ENCODE measurements around the gene XPNPEP1.
"Not testable (repeated sequence)": the region's sequence is repeated elsewhere in the genome, so short reads cannot be mapped to it uniquely, and the experiment has no call there.

The XPNPEP1 gene

DNA sequence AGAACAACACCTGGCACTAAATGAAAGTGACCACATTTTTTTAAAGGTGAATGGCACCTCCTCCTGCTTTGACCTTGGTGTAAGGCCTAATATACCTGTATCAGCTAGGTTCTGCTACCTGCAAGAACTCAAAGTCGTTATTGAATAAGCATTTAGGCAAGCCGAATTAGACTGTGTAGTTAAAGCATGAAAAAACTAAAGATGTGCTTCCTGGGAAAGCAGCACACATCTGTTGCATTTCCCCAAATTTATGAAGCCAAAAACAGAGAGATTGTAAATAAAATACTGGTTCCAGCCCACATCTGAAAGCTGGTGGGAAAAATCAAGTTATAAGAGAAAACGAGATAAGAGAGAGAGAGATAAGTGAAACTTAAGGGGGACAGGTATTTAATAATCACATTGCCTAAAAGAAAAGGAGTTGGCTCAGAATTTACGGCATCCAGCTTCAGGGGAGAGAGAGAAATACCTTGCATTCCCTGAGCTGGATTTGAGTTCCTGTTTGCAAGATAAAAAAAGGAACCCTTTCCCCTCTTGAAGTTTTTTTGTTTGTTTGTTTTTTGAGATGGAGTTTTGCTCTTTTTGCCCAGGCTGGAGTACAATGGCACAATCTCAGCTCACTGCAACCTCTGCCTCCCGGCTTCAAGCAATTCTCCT is 1.8 kb upstream of the XPNPEP1 start:
- no peak for DNase-seq (ENCODE audit: low read depth in 4 of 4, low spot score in 1 of 4)

DNA sequence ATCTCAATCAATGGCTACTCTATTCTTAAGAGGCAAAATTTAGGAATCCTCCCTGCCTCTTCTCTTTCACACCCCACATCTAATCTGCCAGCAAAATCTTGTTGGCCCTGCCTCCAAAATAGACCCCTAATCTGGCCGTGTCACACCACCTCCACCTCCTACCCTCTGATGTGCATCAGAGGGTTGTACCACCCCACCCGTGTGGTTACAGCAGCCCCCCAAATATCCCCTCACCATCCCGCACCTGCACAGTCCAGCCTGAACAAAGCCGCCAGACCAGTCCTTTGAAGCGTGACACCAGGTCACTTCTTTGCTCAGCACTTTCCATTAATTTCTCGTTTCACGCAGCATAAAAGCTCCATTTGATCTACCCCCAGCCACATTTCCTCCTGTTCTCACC is 776 bp upstream of the XPNPEP1 start:
- DNase-seq (ENCODE audit: low read depth in 4 of 4, low spot score in 1 of 4), result no peak

- DNase-seq (ENCODE audit: low read depth in 4 of 4, low spot score in 1 of 4), result no peak
Observed at GRCh38 chr10:109922358-109922975, 844 bp downstream of the XPNPEP1 start.

DNA sequence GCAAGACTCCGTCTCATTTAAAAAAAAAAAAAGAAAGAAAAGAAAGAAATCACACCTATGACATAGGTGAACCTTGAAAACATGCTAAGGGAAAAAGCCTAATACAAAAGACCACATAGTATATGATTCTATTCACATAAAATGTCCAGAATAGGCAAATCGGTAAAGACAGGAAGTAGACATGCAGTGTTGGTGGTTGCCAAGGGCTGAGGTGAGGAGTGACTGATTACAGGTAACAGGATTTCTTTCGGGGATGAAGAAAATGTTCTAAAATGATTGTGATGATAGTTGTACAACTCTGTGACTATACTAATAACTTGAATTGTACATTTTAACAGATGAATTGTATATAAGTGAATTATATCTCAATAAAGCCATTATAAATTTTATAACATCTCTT is 3.3 kb downstream of the XPNPEP1 start:
- no peak for DNase-seq (ENCODE audit: low read depth in 4 of 4, low spot score in 1 of 4)

GRCh38 chr10:109919220-109919619 is 4.1 kb downstream of the XPNPEP1 start:
- DNase-seq (ENCODE audit: low read depth in 4 of 4, low spot score in 1 of 4), result no peak

GRCh38 chr10:109918707-109919106 is 4.6 kb downstream of the XPNPEP1 start:
- DNase-seq (ENCODE audit: low read depth in 4 of 4, low spot score in 1 of 4), result not testable (repeated sequence)

DNA sequence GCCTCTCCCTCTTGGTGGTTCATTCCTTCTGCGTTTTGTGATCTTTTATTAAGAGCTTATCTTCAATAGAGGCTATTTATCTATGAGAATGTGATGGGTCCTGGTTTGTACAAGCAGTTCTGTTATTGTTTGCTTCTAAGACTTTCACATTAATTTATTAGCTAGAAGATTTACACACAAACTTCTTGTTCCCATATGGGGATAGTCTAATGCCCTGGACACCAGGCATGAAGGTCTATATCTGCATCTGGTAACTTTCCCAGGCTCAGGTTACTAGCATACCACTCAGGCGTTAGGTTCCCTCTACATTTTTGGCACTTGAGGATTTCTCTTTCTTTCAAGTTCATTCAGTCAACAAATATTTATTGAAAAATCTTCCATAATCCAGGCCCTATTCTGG is 7.7 kb downstream of the XPNPEP1 start:
- no peak for DNase-seq (ENCODE audit: low read depth in 4 of 4, low spot score in 1 of 4)

DNA sequence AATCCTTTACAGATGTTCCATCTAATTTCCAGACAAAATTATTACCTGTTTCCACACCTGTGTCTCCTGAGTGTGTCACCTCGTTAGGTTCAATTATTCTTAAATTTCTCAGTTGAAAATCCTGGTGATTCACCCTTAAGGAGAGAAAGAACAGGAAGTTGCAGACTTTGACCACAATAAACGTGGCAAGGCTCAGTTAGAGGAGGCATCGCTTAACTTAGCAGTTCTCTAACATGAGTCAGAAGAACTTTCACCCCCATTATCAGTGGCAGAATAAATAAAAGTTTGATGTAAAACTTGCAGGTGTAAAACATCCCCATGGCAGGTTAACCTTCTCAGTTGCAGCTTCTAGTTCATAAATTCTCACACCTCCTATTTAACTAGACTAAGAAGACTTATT is 8.3 kb downstream of the XPNPEP1 start:
- DNase-seq (ENCODE audit: low read depth in 4 of 4, low spot score in 1 of 4), result peak in 1 of 4 experiments; percentile 14

GRCh38 chr10:109913306-109913892 is 9.9 kb downstream of the XPNPEP1 start:
- no peak for DNase-seq (ENCODE audit: low read depth in 4 of 4, low spot score in 1 of 4)

GRCh38 chr10:109912335-109913281 is 10.7 kb downstream of the XPNPEP1 start:
- DNase-seq (ENCODE audit: low read depth in 4 of 4, low spot score in 1 of 4), result no peak

DNA sequence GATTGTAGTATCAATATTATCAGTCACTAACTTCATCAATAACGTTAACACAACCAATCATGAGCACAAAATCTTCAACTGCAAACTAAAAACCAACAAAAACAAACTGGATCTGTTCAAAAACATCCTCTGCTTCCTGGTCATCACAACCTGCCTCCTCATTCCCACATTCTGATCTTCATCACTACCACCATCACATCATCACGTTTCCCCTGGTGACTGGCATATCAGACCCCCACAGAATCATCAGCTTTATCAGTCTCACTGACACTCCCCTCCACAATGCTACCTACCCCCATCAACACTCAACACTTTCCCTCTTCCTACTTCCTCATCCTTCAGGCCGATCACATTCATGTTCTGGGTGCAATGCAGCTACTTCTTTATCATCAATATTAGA is 11.4 kb downstream of the XPNPEP1 start:
- no peak for DNase-seq (ENCODE audit: low read depth in 4 of 4, low spot score in 1 of 4)

DNA sequence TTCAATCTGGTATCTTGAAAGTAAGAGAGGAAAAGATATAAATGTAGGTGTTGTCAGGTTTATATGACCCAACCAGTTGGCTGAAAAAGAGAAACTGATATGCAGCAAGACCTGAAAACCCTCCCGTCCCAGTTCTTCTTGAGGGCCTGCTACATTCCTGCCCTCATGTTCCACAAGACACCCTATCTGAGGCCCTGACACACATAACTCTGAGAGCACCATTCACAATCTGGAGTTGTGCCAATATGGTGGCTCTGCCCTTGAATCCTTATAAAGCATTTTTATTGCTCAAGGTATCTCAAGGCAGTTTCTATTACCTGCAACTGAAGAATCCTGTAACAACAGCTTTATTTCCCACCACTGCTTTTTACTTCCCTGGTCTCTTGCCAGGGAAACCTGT is 17.0 kb downstream of the XPNPEP1 start:
- DNase-seq (ENCODE audit: low read depth in 4 of 4, low spot score in 1 of 4), result no peak

- no peak for DNase-seq (ENCODE audit: low read depth in 4 of 4, low spot score in 1 of 4)
Observed at GRCh38 chr10:109904397-109904796, 18.9 kb downstream of the XPNPEP1 start.

DNA sequence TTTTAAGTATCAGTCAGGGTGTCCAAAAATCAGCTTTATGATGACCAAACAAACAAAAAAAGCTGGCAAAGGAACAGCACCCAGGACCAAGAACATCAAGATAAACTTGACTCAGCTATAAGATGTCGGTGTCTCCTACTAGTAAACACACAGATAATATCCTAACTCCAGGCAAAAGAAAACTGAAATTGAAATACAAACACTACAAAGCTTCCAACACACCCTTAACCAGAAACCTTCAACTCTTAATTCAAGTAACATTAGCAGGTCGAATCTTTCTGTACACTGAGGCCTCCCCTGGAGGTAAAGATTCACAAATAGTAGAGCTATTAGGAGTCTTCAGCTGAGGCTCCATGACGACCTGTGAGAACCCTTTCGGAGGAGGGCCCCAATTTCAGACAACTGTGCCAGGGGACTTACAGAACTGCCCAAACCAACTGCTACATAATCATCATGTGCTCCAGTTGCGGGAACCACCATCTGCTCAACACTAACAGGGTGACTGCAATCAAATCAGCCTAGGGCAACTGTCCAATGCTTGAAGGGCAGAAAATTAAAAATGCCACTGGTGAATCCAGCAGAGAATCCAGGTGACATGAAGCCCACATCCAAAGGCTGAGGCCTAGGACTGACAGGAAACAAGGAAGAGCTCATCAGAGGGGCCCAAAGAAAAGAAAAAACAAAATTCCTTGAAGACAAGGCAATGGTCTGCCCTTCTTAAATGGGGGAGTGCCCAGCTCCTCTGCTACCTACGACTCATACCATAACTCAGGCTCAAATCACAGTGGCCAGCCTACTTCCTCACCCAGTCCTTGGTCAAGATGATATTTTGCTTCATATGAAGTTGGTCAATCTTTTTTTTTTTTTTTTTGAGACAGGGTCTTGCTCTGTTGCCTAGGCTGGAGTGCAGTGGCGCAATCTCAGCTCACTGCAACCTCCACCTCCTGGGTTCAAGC is 20.0 kb downstream of the XPNPEP1 start:
- DNase-seq (ENCODE audit: low read depth in 4 of 4, low spot score in 1 of 4), result no peak

GRCh38 chr10:109899356-109900331 is 23.7 kb downstream of the XPNPEP1 start:
- DNase-seq (ENCODE audit: low read depth in 4 of 4, low spot score in 1 of 4), result no peak

DNA sequence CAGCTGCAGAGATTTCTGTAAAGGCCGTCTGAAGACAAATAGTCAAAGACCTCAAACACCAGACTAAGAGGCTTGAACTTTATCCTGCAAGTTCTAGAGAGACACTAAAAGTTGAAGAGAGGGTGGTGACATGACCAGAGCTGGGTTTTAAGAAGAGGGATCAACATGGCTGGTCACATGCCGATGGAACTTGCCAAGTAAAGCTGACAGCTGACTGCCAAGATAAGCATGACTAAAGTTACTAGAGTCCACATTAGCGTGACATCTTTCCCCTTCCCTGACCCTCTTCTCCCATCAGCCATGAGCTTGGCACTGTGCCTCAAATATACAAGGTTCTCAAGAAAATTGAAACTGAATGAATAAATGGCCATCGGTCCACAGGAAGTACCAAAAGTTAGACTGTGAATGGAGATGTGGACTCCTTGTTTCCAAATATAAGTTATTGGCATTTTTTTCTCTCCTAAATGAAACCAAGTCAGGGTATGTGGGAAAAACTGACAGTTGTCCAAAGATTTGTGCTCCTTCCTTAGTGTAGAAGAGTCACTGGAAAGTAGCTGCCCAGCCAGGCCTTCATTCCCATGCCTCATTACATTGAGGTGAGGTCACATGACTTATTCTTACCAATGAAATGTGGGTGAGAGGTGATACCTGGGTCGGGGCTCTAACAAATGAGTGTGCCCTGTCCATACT is 24.5 kb downstream of the XPNPEP1 start:
- DNase-seq (ENCODE audit: low read depth in 4 of 4, low spot score in 1 of 4), result no peak

- no peak for DNase-seq (ENCODE audit: low read depth in 4 of 4, low spot score in 1 of 4)
Observed at GRCh38 chr10:109898007-109898406, 25.3 kb downstream of the XPNPEP1 start.

GRCh38 chr10:109895848-109896247 is 27.5 kb downstream of the XPNPEP1 start:
- DNase-seq (ENCODE audit: low read depth in 4 of 4, low spot score in 1 of 4), result no peak

Measured in stimulated activated CD4-positive, alpha-beta T cell treated with anti-CD3 and anti-CD28 coated beads, Interleukin-1b, Interleukin-23, amount 100 ng/mL, for 24 hours (primary cell).